Gastroesophageal sphincter (tissue), 3 donors: ENCODE results near the gene TXNRD1.

Experiments used
- CTCF ChIP-seq, 4 experiments: fragments of 200-600 bp in 2 of 4; fragments of 450-650 bp in 2 of 4; sonication (generic) in 1 of 4; IDR thresholded peaks; one replicate each; pipeline ENCODE4 v1.5.1; 2017 to 2019; ENCODE audit warnings: antibody characterized with exemption in 4 of 4, mild to moderate bottlenecking in 2 of 4, moderate library complexity in 2 of 4
- EP300 ChIP-seq: sonication (generic); formaldehyde crosslinking; IDR thresholded peaks from one replicate; pipeline ENCODE4 v1.6.1; 2017; ENCODE audit warnings: antibody characterized with exemption, mild to moderate bottlenecking
- POLR2A ChIP-seq, 2 donors: fragments of 450-650 bp; IDR thresholded peaks; one replicate each; pipeline ENCODE4 v1.6.1; 2017; ENCODE audit warnings: antibody characterized with exemption in 2 of 2, mild to moderate bottlenecking in 2 of 2, moderate library complexity in 1 of 2
- POLR2AphosphoS5 ChIP-seq: sonication (generic); formaldehyde crosslinking; IDR thresholded peaks from one replicate; pipeline ENCODE4 v1.6.1; 2017; ENCODE audit warnings: antibody characterized with exemption

GRCh38 chr12:104172570-104172947 lies 43.0 kb upstream of the TXNRD1 start:
- TF ChIP-seq POLR2A (IDR thresholded peaks at IDR 0.05) (no peak), POLR2AphosphoS5 (no peak), EP300 (no peak), CTCF (IDR thresholded peaks at IDR 0.05) (no peak)
